Measurements from ENCODE around the gene TBX15. TPM values are rescaled to one million over a fixed set of nuclear protein-coding genes. Genes with fewer than 3 reads are reported as not detected.

TBX15 gene
- total and polyA plus RNA-seq, 9 of the 15 experiments (the other 6 are each of a cell fraction or from before 2014, with no cell fraction given) = 0.03 to 3.4 (median 2.3) TPM

GRCh38 chr1:118920124-118920717 lies 67.9 kb downstream of the TBX15 start:
- in situ Hi-C loops (cut with MboI) (no loop called here), intact Hi-C loops (cut with micrococcal nuclease) (no loop called here)
- ATAC-seq (no peak), FAIRE-seq (no peak), DNase-seq (ENCODE audit: extremely low read depth in 1 of 4, low spot score in 3 of 4) (no peak)
- Histone ChIP-seq H3K79me2 (ENCODE audit: control insufficient read depth, insufficient read depth, low read length) (no peaks in the 10 kb centered on the region), H3K27ac (ENCODE audit: extremely low read depth, low read depth, low read length) (no peak overlapping the region), H3K9ac (ENCODE audit: insufficient read depth in 1 of 2, low read depth in 2 of 2, low read length in 2 of 2) (no peak overlapping the region), H3K4me1 (replicated peaks in 1 of 2; ENCODE audit: control insufficient read depth in 2 of 2, insufficient read depth in 2 of 2, low read length in 2 of 2) (no peaks in the 10 kb centered on the region; a peak in 1 of 5 replicates), H3K9me3 (replicated peaks; ENCODE audit: control insufficient read depth, insufficient read depth, low read depth, low read length) (no peaks in the 10 kb centered on the region), H3K4me3 (no peak overlapping the region), H3K36me3 (ENCODE audit: control insufficient read depth, insufficient read depth, low read length) (no peaks in the 10 kb centered on the region), H3K9me1 (ENCODE audit: control insufficient read depth, insufficient read depth, low read length) (no peaks in the 10 kb centered on the region), H4K20me1 (replicated peaks; ENCODE audit: control insufficient read depth, insufficient read depth, low read length) (no peaks in the 10 kb centered on the region), H2AFZ (ENCODE audit: low read depth, low read length) (no peak overlapping the region), H3K27me3 (ENCODE audit: control insufficient read depth in 2 of 2, insufficient read depth in 2 of 2, low read length in 2 of 2) (no peaks in the 10 kb centered on the region), H3K4me2 (ENCODE audit: insufficient read depth, low read length) (no peak overlapping the region)
- POLR2A ChIA-PET = no interaction called here
- CTCF ChIA-PET (ENCODE audit: low intra/inter-chr PET ratio) = no interaction called here
- BruUV-seq (replicated peaks) = no TSS peak
- TF ChIP-seq CEBPG (CRISPR knock-in tag; IDR thresholded peaks at IDR 0.05) (no peak), CEBPG (tag; conservative IDR thresholded peaks at IDR 0.05 in 1 of 2, IDR thresholded peaks at IDR 0.05 in 1 of 2) (peak in 1 of 2 experiments; percentile 27; a peak in 1 of 4 replicates), SLC30A9 (CRISPR knock-in tag; IDR thresholded peaks at IDR 0.05) (no peak)
- 11% methylated on average over 4 of the region's 4 CpGs for whole genome bisulfite sequencing (ENCODE audit: insufficient coverage, low coverage, missing lambda C conversion rate)

- no peaks in the 10 kb centered on the region for H3K27me3 ChIP-seq (ENCODE audit: control insufficient read depth in 2 of 2, insufficient read depth in 2 of 2, low read length in 2 of 2)
- no peaks in the 10 kb centered on the region for H3K9me3 ChIP-seq (replicated peaks; ENCODE audit: control insufficient read depth, insufficient read depth, low read depth, low read length)
- no peak for FAIRE-seq
- no peak for TF ChIP-seq XRCC3 (IDR thresholded peaks at IDR 0.05)
- TF ChIP-seq ILF3 (IDR thresholded peaks at IDR 0.05; ENCODE audit: borderline replicate concordance) = no peak
- TF ChIP-seq SP2 (IDR thresholded peaks at IDR 0.05; ENCODE audit: extremely low read depth, low read depth, low read length, poor library complexity, severe bottlenecking) = no peak
- TF ChIP-seq ZNF76 (CRISPR knock-in tag; IDR thresholded peaks at IDR 0.05; ENCODE audit: borderline replicate concordance) = no peak
- TF ChIP-seq GATA2 (CRISPR knock-in tag; IDR thresholded peaks at IDR 0.05) = no peak
- no peak for TF ChIP-seq SMARCB1 (IDR thresholded peaks at IDR 0.05; ENCODE audit: insufficient read length, low read depth)
- no peak overlapping the region for H3K27ac ChIP-seq (ENCODE audit: extremely low read depth, low read depth, low read length)
- no peaks in the 10 kb centered on the region for H3K36me3 ChIP-seq (ENCODE audit: control insufficient read depth, insufficient read depth, low read length)
- in situ Hi-C loops (cut with MboI) = no loop called here
- H3K9me1 ChIP-seq (ENCODE audit: control insufficient read depth, insufficient read depth, low read length) = no peaks in the 10 kb centered on the region
- H3K4me1 ChIP-seq (replicated peaks in 1 of 2; ENCODE audit: control insufficient read depth in 2 of 2, insufficient read depth in 2 of 2, low read length in 2 of 2) = no peaks in the 10 kb centered on the region; a peak in 1 of 5 replicates
- intact Hi-C loops (cut with micrococcal nuclease) = no loop called here
- DNase-seq (ENCODE audit: extremely low read depth in 1 of 4, low spot score in 3 of 4) = no peak
- no peak for ATAC-seq
- no peak overlapping the region for H3K4me3 ChIP-seq
- CTCF ChIA-PET (ENCODE audit: low intra/inter-chr PET ratio) = no interaction called here
- H3K4me2 ChIP-seq (ENCODE audit: insufficient read depth, low read length) = no peak overlapping the region
- POLR2A ChIA-PET = no interaction called here
- no peak overlapping the region for H3K9ac ChIP-seq (ENCODE audit: insufficient read depth in 1 of 2, low read depth in 2 of 2, low read length in 2 of 2)
- BruUV-seq (replicated peaks) = no TSS peak
- H4K20me1 ChIP-seq (replicated peaks; ENCODE audit: control insufficient read depth, insufficient read depth, low read length) = no peaks in the 10 kb centered on the region
- no peak overlapping the region for H2AFZ ChIP-seq (ENCODE audit: low read depth, low read length)
- H3K79me2 ChIP-seq (ENCODE audit: control insufficient read depth, insufficient read depth, low read length) = no peaks in the 10 kb centered on the region
- WGBS (ENCODE audit: insufficient coverage, low coverage, missing lambda C conversion rate) = 4% methylated on average over 2 of the region's 2 CpGs
Observed at GRCh38 chr1:118918940-118919259, 69.2 kb downstream of the TBX15 start.
